Measurements from ENCODE around the gene ANKLE2. TPM values are rescaled to one million over a fixed set of nuclear protein-coding genes. Genes with fewer than 3 reads are reported as not detected.

The ANKLE2 gene
- total and polyA plus RNA-seq, 2 of the 8 experiments (the other 6 are each of a cell fraction or from before 2014, with no cell fraction given) = 41.0 to 64.9 TPM

DNA sequence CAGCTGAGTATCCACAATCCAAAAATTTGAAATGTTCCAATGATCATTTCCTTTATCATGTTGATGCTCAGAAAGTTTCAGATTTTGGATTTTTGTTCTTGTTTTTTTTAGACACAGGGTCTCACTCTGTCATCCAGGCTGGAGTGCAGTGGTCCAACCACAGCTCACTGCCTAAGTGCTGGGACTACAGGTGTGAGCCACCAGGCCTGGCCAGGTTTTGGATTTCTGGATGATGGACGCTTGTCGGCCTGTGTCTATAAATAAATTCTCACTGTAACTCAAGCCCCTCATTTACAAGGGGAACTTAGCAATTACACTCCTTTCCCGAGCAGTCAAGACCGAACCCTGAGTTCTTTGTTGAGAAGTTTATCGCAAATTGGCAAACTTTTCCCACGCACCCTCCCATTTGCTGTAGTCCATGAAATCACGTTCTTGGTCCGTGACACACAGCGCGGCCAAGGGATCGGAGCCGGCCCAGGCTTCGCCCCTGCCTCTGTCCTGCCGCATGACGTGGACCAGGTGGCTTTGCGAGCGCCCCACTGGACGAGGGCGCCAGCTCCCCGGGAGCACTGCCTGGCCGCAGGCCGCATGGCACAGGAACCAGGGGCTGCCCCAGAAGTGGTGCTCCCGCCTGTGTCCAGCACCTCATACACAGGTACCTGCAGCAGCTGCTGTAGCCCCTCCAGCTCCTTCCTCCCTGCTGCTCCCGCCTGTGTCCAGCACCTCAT is 14.0 kb upstream of the ANKLE2 start (continued):
- TF ChIP-seq RNF2 (IDR thresholded peaks at IDR 0.05; ENCODE audit: borderline replicate concordance, low read depth, low read length, missing control alignments, poor library complexity, severe bottlenecking) (no peak), RXRA (IDR thresholded peaks at IDR 0.05; ENCODE audit: insufficient read depth, low read depth, low read length) (no peak), HDAC6 (IDR thresholded peaks at IDR 0.05; ENCODE audit: low read depth, low read length) (no peak), GTF2F1 (IDR thresholded peaks at IDR 0.05; ENCODE audit: borderline replicate concordance, low read depth, low read length) (no peak), EGR1 (IDR thresholded peaks at IDR 0.05; ENCODE audit: borderline replicate concordance, low read depth, low read length) (no peak), TBP (IDR thresholded peaks at IDR 0.05; ENCODE audit: low read depth, low read length) (no peak), NANOG (IDR thresholded peaks at IDR 0.05; ENCODE audit: insufficient read depth, low read depth, low read length, poor library complexity, severe bottlenecking) (no peak), RBBP5 (IDR thresholded peaks at IDR 0.05; ENCODE audit: borderline replicate concordance, low read depth, low read length) (no peak)
- TF ChIP-seq, protein P1, sequence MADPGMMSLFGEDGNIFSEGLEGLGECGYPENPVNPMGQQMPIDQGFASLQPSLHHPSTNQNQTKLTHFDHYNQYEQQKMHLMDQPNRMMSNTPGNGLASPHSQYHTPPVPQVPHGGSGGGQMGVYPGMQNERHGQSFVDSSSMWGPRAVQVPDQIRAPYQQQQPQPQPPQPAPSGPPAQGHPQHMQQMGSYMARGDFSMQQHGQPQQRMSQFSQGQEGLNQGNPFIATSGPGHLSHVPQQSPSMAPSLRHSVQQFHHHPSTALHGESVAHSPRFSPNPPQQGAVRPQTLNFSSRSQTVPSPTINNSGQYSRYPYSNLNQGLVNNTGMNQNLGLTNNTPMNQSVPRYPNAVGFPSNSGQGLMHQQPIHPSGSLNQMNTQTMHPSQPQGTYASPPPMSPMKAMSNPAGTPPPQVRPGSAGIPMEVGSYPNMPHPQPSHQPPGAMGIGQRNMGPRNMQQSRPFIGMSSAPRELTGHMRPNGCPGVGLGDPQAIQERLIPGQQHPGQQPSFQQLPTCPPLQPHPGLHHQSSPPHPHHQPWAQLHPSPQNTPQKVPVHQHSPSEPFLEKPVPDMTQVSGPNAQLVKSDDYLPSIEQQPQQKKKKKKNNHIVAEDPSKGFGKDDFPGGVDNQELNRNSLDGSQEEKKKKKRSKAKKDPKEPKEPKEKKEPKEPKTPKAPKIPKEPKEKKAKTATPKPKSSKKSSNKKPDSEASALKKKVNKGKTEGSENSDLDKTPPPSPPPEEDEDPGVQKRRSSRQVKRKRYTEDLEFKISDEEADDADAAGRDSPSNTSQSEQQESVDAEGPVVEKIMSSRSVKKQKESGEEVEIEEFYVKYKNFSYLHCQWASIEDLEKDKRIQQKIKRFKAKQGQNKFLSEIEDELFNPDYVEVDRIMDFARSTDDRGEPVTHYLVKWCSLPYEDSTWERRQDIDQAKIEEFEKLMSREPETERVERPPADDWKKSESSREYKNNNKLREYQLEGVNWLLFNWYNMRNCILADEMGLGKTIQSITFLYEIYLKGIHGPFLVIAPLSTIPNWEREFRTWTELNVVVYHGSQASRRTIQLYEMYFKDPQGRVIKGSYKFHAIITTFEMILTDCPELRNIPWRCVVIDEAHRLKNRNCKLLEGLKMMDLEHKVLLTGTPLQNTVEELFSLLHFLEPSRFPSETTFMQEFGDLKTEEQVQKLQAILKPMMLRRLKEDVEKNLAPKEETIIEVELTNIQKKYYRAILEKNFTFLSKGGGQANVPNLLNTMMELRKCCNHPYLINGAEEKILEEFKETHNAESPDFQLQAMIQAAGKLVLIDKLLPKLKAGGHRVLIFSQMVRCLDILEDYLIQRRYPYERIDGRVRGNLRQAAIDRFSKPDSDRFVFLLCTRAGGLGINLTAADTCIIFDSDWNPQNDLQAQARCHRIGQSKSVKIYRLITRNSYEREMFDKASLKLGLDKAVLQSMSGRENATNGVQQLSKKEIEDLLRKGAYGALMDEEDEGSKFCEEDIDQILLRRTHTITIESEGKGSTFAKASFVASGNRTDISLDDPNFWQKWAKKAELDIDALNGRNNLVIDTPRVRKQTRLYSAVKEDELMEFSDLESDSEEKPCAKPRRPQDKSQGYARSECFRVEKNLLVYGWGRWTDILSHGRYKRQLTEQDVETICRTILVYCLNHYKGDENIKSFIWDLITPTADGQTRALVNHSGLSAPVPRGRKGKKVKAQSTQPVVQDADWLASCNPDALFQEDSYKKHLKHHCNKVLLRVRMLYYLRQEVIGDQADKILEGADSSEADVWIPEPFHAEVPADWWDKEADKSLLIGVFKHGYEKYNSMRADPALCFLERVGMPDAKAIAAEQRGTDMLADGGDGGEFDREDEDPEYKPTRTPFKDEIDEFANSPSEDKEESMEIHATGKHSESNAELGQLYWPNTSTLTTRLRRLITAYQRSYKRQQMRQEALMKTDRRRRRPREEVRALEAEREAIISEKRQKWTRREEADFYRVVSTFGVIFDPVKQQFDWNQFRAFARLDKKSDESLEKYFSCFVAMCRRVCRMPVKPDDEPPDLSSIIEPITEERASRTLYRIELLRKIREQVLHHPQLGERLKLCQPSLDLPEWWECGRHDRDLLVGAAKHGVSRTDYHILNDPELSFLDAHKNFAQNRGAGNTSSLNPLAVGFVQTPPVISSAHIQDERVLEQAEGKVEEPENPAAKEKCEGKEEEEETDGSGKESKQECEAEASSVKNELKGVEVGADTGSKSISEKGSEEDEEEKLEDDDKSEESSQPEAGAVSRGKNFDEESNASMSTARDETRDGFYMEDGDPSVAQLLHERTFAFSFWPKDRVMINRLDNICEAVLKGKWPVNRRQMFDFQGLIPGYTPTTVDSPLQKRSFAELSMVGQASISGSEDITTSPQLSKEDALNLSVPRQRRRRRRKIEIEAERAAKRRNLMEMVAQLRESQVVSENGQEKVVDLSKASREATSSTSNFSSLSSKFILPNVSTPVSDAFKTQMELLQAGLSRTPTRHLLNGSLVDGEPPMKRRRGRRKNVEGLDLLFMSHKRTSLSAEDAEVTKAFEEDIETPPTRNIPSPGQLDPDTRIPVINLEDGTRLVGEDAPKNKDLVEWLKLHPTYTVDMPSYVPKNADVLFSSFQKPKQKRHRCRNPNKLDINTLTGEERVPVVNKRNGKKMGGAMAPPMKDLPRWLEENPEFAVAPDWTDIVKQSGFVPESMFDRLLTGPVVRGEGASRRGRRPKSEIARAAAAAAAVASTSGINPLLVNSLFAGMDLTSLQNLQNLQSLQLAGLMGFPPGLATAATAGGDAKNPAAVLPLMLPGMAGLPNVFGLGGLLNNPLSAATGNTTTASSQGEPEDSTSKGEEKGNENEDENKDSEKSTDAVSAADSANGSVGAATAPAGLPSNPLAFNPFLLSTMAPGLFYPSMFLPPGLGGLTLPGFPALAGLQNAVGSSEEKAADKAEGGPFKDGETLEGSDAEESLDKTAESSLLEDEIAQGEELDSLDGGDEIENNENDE (IDR thresholded peaks at IDR 0.05; ENCODE audit: insufficient replicate concordance, low read length) = no peak

Measured in H1 (cell line).